Suprapubic skin (tissue), 4 donors: ENCODE results near the gene CNGA3. TPM values are rescaled to one million over a fixed set of nuclear protein-coding genes. Genes with fewer than 3 reads are reported as not detected.
"Not testable (repeated sequence)": the region's sequence is repeated elsewhere in the genome, so short reads cannot be mapped to it uniquely, and the experiment has no call there.

Experiments used
- DNase-seq, 2 donors: peaks; one replicate each; pipeline ENCODE4 v3.0.0-alpha.2; 2019; ENCODE audit warnings: low spot score in 2 of 2
- H3K27ac ChIP-seq: fragments of 200-600 bp; sonication (generic); one replicate; pipeline ENCODE4 v1.5.1; 2019
- H3K27me3 ChIP-seq: fragments of 200-600 bp; sonication (generic); one replicate; pipeline ENCODE4 v1.5.1; 2019
- H3K36me3 ChIP-seq: fragments of 200-600 bp; sonication (generic); one replicate; pipeline ENCODE4 v1.5.1; 2019
- H3K4me1 ChIP-seq: fragments of 200-600 bp; sonication (generic); one replicate; pipeline ENCODE4 v1.5.1; 2019
- H3K4me3 ChIP-seq: fragments of 200-600 bp; sonication (generic); one replicate; pipeline ENCODE4 v1.5.1; 2019; ENCODE audit warnings: mild to moderate bottlenecking
- H3K9me3 ChIP-seq: fragments of 200-600 bp; sonication (generic); one replicate; pipeline ENCODE4 v1.5.1; 2019
- CTCF ChIP-seq, 2 donors: fragments of 200-600 bp in 1 of 2; fragments of 450-650 bp in 1 of 2; sonication (generic) in 1 of 2; IDR thresholded peaks; one replicate each; pipeline ENCODE4 v1.5.1; 2016 to 2019; ENCODE audit warnings: antibody characterized with exemption in 2 of 2, mild to moderate bottlenecking in 1 of 2, moderate library complexity in 1 of 2
- EP300 ChIP-seq: sonication (generic); formaldehyde crosslinking; IDR thresholded peaks from one replicate; pipeline ENCODE4 v1.6.1; 2017; ENCODE audit warnings: antibody characterized with exemption
- POLR2A ChIP-seq, 2 donors: fragments of 450-650 bp; IDR thresholded peaks; one replicate each; pipeline ENCODE4 v1.6.1; 2017; ENCODE audit warnings: antibody characterized with exemption in 2 of 2, mild to moderate bottlenecking in 2 of 2, moderate library complexity in 2 of 2
- POLR2AphosphoS5 ChIP-seq, 3 donors: sonication (generic); formaldehyde crosslinking; IDR thresholded peaks; one replicate each; pipeline ENCODE4 v1.6.1; 2017; ENCODE audit warnings: antibody characterized with exemption in 3 of 3
- WGBS: methylation state at CpG from one replicate; pipeline ENCODE4 v1.1.5; 2018; 5-methylcytosine and 5-hydroxymethylcytosine counted together
- total RNA-seq, 4 donors: library from RNA; depleted of rRNA; stranded (reverse); fragments of >200 nt; gene quantifications; one replicate each; pipeline ENCODE4 v1.1.0, GENCODE V29; 2016

CNGA3 gene
- total RNA-seq, 4 donors from 2014 or later, result not detected

DNA sequence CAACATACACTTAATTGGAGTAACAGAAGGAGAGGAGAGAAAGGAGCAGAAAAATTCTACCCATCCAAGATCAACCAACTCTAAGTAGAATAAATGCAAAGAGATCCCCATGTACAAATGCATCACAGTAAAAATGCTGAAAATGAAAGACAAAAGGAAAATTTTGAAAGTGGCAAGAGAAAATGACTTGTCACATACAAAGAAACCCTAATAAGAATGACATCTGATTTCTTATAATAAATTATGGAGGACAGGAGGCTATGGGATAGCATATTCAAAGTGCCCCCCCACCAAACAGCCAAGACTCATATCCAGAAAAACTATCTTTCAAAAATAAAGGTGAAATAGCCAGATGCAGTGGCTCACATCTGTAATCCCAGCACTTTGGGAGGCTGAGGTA lies 76.2 kb downstream of the CNGA3 start:
- H3K4me3 ChIP-seq, result no peak overlapping the region
- TF ChIP-seq POLR2A (IDR thresholded peaks at IDR 0.05), result no peak
- no peak for TF ChIP-seq CTCF (IDR thresholded peaks at IDR 0.05)
- TF ChIP-seq POLR2AphosphoS5 (IDR thresholded peaks at IDR 0.05), result no peak
- no peak for TF ChIP-seq EP300
- H3K36me3 ChIP-seq, result no peaks in the 10 kb centered on the region
- no peaks in the 10 kb centered on the region for H3K27me3 ChIP-seq
- no peak for DNase-seq
- H3K4me1 ChIP-seq, result no peaks in the 10 kb centered on the region
- no peak overlapping the region for H3K27ac ChIP-seq
- H3K9me3 ChIP-seq, result no peaks in the 10 kb centered on the region

- Histone ChIP-seq H3K4me3 (no peak overlapping the region), H3K36me3 (no peaks in the 10 kb centered on the region), H3K4me1 (no peaks in the 10 kb centered on the region), H3K27me3 (no peaks in the 10 kb centered on the region), H3K9me3 (no peaks in the 10 kb centered on the region), H3K27ac (no peak overlapping the region)
- TF ChIP-seq EP300 (no peak), POLR2A (IDR thresholded peaks at IDR 0.05) (no peak), CTCF (IDR thresholded peaks at IDR 0.05) (no peak)
- WGBS, result 91% methylated on average over 5 of the region's 5 CpGs
- no peak for DNase-seq
Measured at GRCh38 chr2:98426771-98427170, 80.5 kb downstream of the CNGA3 start.

- no peaks in the 10 kb centered on the region for H3K27me3 ChIP-seq
- no peak for DNase-seq
- no peaks in the 10 kb centered on the region for H3K4me1 ChIP-seq
- no peak overlapping the region for H3K27ac ChIP-seq
- no peaks in the 10 kb centered on the region for H3K36me3 ChIP-seq
- H3K4me3 ChIP-seq, result no peak overlapping the region
- no peak for TF ChIP-seq POLR2AphosphoS5 (IDR thresholded peaks at IDR 0.05)
- no peak for TF ChIP-seq EP300
- TF ChIP-seq CTCF (IDR thresholded peaks at IDR 0.05), result no peak
- TF ChIP-seq POLR2A (IDR thresholded peaks at IDR 0.05), result no peak
- no peaks in the 10 kb centered on the region for H3K9me3 ChIP-seq
Measured at GRCh38 chr2:98432145-98432544, 85.9 kb downstream of the CNGA3 start.

DNA sequence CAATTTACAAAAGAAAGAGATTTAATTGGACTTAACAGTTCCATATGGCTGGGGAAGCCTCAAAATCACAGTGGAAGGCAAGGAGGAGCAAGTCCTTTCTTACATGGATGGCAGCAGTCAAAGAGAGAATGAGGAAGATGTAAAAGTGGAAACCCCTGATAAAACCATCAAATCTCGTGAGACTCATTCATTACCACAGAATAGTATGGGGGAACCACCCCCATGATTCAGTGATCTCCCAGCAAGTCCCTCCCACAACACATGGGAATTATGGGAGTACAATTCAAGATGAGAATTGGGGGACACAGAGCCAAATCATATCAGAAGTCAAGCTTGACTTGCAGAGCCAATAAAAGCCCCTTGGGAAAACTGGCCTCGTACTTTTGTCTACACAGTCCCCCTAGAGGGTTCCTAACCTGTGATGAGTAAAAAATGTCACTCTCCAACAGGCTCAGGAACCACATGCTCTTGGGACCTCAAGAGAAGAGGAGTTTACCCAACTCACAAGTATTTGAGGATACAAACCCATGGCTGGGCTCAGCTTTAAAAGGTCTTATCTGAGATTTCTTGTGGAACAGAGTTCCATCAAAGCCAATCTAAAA lies 87.2 kb downstream of the CNGA3 start:
- TF ChIP-seq EP300 (no peak), CTCF (IDR thresholded peaks at IDR 0.05) (no peak), POLR2A (IDR thresholded peaks at IDR 0.05) (no peak), POLR2AphosphoS5 (IDR thresholded peaks at IDR 0.05) (no peak)
- 73% methylated on average over 2 of the region's 2 CpGs for WGBS

GRCh38 chr2:98434492-98434891 lies 88.2 kb downstream of the CNGA3 start:
- Histone ChIP-seq H3K9me3 (no peaks in the 10 kb centered on the region), H3K4me1 (no peaks in the 10 kb centered on the region), H3K36me3 (no peaks in the 10 kb centered on the region), H3K27me3 (no peaks in the 10 kb centered on the region), H3K27ac (no peak overlapping the region), H3K4me3 (no peak overlapping the region)
- TF ChIP-seq POLR2AphosphoS5 (IDR thresholded peaks at IDR 0.05) (no peak), POLR2A (IDR thresholded peaks at IDR 0.05) (no peak)
- WGBS, result 78% methylated on average over 3 of the region's 3 CpGs
- no peak for DNase-seq

More for the DNA sequence above, 87.2 kb downstream of the CNGA3 start:
- Histone ChIP-seq H3K27ac (no peak overlapping the region), H3K36me3 (no peaks in the 10 kb centered on the region), H3K4me1 (no peaks in the 10 kb centered on the region), H3K4me3 (no peak overlapping the region), H3K27me3 (no peaks in the 10 kb centered on the region), H3K9me3 (no peaks in the 10 kb centered on the region)
- no peak for DNase-seq

GRCh38 chr2:98435670-98436069 lies 89.4 kb downstream of the CNGA3 start:
- H3K4me1 ChIP-seq, H3K36me3 ChIP-seq: not testable (repeated sequence)
- WGBS, result 73% methylated on average over 4 of the region's 4 CpGs

More at GRCh38 chr2:98435670-98436069, 89.4 kb downstream of the CNGA3 start:
- not testable (repeated sequence) for H3K4me3 ChIP-seq, H3K27me3 ChIP-seq, DNase-seq, H3K27ac ChIP-seq, H3K9me3 ChIP-seq
